Activated T-helper 9 cell treated with anti-CD3 and anti-CD28 coated beads, Interleukin-2, amount 50 U/mL, for 16 hours (primary cell): ENCODE results near the gene TUBGCP6.
A peak's percentile ranks its signal among the peaks of the same experiment; 100 is the strongest.
"Not testable (repeated sequence)": the region's sequence is repeated elsewhere in the genome, so short reads cannot be mapped to it uniquely, and the experiment has no call there.

Experiments used
- DNase-seq: peaks from one replicate; pipeline ENCODE4 v3.0.0-alpha.2; 2020; ENCODE audit warnings: low read depth

TUBGCP6 gene

DNA sequence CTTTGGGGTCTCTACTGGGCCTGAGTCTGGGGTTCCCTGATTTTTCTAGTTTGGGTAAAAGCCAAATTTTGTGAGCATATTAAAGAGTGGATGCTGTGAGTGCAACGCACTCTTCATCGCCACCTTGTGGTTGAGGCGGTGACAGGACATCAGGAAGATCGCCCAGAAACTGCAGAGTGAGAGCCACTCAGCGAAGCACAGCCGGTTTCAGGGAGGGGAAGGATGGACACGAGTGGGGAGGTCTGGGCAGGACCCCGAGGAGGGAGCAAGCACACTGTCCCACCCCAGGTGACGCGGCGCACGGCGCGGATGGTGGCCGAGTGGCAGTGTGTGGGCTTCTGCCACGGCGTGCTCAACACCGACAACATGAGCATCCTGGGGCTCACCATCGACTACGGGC lies 34.9 kb downstream of the TUBGCP6 start:
- peak; percentile 42 for DNase-seq

DNA sequence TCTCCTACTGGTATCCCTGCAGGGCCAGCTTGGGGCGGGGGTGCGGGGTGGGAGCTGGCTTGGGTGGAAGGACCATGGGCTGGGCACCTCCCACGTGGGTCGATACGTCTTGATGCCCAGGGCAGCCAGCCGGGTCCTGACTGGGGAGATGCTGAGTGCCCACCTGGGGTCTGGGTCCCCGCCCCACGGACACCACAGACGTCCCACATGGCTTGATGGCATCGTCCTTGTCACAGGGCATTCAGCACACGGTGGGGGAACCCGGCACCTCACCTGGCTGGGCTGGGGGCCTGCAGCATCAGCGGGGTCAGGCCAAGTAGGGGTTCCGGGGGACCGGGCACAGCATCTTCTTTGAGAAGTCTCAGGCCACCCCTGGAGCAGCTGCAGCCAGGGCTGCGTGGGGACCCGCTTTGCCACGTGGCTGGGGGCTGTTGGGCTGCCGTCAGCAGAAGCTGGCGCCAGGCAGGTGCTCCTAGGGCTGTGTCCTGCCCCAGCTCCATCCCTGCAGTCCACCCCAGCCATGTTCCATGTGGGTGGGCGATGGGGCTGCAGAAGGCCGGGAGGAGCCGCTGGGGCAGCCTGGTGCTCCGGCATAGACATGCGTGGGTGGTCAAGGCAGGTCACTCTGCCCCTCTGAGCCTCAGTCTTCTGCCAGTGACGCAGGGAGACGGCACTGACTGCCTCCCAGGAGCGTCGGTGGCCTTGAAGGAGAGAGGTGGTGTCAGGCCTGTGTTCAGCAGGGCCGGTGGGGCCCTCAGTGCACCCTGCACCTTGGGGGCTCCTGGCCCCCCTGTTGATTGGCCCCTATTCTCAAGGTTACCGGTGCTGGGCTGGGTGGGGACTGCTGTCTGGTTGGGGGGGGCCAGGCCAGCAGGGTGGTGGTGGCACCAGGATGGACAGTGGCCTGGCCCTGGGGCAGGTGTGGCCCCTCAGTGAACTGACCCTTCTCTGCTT lies 35.6 kb downstream of the TUBGCP6 start:
- DNase-seq, result no peak

DNA sequence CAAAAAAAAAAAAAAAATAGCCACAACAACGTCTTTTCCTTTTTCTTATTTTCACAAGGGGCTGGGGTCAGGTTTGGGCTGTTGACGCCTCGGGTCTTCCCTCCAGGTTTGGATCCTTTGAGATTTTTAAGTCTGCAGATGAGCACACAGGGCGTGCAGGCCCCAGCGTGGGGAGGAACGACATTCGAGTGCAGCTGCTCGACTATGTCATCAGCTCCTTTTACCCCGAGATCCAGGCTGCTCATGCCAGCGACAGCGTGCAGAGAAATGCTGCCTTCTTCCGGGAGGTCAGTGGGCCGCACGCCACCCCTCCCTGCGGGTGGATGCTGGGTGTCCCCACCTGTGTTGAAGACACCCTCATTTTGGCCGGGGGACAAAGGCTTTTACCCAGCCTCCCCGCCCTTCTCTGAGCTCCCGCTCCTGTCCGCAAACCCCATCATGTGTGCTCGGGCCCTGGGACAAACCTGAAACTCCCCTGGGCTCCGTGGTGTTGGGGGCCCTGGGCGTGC lies 36.3 kb downstream of the TUBGCP6 start:
- DNase-seq, result no peak

DNA sequence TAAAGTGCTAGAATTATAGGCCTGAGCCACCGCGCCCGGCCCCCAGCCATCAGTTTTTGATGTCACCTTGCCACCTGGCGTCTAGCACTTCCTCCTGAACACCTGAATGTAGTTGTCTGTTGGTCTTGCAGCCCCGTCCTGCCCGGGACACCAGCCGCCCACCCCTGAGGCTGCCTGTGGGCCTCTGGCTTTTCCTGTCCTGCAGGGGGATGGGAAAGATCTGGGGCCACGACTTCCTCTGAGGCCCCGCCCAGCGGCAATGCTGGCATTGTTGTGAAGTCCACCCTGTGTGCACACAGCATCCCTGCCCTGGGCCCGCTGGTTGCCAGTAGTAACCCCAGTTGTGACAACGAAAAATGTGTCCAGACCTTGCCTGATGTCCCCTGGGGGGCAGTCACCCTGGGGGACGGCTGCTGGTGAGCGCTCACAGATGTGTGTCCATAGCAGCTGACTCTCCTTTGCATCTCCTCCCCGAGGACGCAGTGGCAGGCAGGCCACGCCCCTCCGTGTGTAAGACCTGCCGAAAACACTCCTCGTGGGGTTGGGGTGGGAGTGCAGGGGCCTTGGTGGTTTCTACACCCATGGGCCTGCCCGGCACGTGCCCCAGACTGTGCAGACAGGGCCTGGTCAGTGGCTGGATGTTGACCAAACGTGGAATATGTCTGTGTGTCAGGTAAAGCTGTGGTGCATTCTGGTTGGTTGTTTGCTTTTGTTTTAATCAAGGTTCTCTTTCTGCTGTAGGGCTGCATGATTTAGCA lies 37.3 kb downstream of the TUBGCP6 start:
- no peak for DNase-seq

DNA sequence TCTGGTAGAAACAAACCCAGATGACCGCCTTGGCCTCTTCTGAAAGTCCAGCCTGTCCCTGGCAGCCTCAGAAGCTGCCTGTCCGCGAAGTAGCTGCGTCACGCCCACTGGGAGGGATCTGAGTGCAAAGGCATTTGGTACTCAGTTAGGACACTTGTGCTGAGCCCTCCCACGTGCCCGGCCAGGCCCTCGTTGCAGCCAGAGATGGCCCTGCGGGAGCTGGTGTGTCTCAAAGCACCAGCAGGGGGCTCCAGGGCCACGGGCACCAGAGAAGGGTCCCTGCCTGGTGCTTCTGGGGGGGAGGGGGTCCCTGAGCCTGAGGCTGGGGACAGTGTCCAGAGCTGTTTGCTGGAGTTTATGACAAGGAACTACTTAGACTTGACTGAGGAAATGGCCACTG lies 38.2 kb downstream of the TUBGCP6 start:
- DNase-seq, result no peak

DNA sequence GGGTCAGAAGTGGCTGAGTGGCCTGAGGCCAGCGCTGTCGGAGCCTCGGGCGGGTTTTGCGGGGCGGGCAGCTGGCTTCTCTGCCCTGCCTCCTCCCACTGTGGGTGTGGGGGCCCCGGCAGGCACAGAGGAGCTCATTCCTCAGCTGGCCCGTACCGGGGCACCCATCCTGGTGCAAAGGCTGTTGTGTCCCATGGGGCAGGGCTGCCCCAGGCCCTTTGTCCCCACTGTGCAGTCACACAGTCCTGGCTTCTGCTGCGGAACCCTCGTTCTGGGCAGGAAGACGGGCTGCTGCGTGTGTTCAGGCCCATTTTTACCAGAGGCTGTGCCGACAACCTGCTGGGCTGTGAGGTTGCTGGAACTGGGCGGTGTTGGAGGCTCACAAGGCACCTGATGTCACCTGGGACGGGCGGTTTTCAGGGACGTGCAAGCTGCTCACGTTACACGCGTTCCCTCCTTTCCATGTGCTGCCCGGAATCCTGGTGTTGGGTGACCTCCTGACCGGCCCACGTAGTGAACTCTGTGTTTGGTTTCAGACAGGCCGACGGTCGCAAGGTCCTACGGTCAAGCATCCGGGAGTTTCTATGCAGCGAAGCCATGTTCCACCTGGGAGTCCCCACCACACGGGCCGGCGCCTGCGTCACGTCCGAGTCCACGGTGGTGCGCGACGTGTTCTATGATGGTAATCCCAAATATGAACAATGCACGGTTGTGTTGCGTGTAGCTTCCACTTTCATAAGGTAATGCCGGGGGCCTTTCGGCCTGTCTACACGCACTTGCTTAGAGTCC lies 38.8 kb downstream of the TUBGCP6 start:
- no peak for DNase-seq

DNA sequence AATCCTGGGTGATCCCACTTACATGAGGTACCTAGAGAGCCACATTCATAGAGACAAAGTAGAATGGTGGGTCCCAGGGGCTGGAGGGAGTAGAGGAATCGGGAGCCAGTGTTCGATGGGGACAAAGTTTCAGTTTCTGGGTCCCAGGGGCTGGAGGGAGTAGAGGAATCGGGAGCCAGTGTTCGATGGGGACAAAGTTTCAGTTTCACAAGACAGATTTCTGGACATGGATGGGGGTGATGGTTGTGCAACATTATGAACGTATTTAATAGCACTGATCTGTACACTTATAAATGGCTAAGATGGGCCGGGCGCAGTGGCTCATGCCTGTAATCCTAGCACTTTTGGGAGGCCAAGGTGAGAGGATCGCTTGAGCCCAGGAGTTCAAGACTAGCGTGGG lies 39.8 kb downstream of the TUBGCP6 start:
- DNase-seq, result not testable (repeated sequence)

DNA sequence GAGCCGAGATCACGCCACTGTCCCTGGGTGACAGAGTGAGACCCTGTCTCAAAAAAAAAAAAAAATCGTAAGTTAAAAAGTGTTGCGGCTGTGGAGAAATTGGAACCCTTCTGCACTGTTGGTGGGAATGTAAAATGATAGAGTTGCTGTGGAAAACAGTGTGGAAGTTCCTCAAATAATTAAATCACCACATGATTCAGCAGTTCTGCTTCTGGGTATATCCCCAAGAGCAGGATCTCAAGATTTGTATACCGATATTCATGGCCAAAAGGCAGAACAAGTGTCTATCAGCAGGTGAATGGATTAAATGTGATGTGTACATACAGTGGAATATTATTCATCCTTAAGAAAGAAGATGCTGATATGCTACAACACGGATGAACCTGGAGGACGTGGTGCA lies 40.3 kb downstream of the TUBGCP6 start:
- DNase-seq, result no peak

DNA sequence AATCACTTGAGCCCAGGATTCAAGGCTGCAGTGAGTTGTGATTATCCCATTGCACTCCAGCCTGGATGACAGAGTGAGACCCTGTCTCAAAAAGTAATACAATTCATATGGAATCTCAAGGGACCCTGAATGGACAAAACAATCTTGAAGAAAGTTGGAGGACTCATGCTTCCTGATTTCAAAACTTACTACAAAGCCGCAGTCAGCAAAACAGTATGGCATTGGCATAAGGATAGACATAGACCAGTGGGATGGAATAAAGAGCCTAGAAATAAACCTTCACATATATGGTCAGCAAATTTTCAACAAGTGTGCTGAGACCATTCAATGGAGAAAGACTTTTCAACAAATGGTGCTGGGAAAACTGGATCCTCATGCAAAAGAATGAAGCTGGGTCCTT lies 41.5 kb downstream of the TUBGCP6 start:
- DNase-seq, result no peak

DNA sequence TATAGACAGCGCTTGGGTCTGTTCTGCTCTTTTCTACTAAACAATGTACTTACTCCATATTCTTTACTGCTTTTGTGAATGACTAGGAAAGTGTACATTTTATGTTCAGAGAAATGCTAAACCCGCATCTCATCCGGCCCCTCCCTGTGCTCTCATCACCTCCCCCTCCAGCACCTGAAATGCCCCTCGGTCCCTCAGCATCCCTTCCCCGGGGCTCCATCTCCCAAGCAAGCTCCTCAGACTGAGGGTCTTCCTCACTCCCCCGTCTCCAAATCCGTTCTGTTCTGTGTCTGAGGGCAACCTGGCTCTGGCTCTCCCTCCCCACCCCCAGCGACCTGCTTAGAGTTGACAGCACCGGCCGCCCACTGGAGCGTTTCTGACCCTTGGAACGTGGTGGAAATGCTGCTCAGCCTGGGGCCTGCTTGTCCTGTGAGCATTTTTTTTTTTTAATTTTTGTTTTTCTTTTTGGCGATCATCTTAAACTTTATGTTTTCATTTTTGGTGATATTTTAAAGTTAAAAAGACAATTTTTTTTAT lies 42.6 kb downstream of the TUBGCP6 start:
- DNase-seq, result no peak

DNA sequence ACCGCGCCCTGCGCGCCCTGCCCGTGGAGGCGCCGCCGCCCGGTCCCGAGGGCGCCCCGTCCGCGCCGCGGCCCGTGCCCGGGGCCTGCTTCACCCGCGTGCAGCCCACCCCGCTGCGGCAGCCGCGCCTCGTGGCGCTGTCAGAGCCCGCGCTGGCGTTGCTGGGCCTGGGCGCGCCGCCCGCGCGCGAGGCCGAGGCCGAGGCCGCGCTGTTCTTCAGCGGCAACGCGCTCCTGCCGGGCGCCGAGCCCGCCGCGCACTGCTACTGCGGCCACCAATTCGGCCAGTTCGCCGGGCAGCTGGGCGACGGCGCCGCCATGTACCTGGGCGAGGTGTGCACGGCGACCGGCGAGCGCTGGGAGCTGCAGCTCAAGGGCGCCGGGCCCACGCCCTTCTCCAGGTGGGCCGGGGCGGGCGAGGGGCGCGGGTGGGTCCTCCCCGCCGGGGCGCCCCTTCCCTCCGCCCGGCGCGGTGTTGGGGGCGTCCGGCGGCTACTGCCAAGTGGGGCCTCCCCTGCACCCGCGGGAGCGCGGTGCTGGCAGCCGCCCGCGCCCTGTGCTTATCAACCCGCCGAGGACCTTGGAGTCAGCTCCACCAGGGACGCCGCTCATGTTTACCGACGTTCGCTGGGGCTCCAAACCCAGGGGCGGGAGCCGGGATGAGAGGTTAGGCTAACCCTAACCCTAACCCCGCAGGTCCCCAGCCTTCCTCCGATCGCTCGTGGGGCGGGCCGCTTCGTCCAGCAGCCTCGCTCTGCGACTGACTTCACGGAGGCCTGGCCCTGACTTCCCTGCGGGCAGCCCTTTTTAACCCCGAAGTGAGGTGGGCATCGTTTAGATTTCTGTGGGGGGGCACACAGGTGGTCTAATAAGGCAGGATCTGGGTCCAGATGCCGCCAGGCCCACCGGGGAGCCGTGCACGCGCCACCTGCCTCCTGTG lies 43.4 kb downstream of the TUBGCP6 start:
- no peak for DNase-seq

DNA sequence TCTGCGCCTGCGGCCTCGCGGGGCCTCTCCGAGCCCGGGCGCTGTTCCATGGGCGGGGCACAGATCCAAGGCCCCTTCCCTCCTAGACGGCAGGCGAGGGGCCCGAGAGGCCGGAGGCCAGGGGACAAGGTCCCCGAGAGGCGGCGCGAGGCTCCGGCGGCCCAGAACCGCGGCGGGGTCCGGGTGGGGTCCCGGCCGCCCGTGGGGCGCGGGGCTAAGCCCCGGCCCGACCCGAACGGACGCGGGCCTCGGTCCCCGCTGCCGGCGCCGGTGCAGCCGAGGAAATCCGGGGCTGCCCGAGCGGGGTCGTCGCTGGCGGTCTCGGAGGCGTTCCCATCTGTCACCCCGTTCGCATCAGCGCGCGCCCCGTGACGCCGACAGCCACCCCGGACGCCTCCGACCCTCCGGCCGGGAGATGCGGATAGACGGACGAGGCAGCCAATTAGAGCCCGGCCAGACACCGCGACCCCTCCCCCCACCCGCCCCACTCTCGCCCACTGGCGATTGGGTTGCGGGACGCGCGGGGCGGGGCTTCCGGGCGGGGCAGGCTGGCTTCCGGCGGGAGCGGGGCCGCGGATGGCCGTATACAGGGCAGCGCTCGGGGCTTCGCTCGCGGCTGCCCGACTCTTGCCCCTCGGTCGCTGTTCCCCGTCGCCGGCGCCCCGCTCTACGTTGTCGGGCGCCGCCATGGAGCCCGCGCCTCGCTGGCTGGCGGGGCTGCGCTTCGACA lies 44.2 kb downstream of the TUBGCP6 start, which contains the start of gene SELENOO:
SELENOO (plus strand) TSS at position 551 of the 730 bp plus-strand sequence; CDS start at position 577, 26 bp downstream.
- peak; percentile 85 for DNase-seq

DNA sequence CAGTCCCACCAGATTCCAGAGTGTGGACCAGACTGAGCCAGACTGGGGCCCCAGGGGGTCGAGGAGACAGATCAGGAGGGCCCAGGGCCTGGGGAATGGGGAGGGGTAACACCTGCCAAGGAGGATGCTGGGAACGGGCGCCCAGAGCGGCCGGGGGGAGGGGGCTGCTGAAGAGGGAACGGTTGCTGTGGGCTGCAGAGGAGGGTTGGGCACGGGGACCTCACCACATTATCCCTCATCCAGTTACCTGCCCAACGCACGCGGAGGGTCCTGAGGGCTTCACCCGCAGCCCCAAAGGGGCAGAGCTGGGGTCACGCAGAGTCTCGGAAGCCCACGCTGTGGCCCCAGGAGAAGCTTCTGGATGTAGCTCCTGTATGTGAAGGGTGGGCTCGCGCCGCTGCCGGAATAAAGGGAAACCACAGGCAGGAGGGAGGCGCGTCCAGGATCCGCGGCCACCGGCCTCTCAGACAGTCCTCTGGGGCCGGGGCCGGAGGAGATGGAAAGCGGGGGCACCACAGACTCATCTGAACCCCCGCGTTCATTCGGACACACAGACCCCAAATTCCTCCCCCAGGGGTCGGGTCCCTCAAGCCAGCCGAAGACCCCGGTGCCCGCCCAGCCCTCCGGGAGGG lies 44.9 kb downstream of the TUBGCP6 start:
- DNase-seq, result no peak

DNA sequence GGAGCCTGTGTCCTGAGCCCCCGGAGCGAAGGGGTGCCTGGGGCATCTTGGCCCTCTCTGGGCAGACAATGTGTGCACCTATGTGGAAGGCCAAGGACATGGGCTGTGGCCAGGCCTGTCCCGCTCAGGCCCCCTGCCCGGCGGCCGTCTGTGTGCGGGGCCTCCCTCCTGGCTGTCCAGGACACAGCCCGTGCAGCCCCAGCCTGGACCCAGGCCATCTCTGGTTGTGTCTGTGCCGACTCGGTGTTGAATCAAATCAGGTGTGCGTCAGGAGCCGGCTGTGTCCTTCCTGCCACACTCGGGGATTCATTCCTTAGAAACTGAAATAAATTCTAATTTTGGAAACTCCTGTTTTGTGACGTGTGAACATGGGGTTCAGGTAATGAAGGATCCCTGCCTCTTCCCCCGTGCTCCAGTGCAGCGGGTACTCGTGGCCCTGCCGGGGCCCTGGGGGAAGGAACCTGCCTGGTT lies 45.5 kb downstream of the TUBGCP6 start:
- DNase-seq, result no peak

DNA sequence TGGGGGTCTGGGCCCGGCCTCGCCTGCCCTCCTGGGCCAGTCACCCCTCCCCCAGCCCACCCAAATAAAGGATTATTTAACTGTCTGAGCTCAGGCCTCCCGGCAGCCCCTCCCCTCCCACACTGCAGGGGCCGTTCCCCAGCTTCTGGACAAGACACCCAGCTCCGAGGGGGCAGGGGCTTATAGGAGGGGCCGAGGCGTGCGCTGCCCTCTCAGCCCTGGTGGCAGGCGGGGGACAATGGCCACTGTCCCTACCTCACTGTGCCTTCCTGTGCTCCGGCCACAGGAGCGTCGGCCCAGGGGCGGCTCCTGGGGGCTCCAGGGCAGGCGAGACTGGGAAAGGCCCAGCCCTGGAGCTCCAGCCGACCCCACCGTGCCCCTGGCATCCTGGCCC lies 46.2 kb downstream of the TUBGCP6 start:
- DNase-seq, result no peak

DNA sequence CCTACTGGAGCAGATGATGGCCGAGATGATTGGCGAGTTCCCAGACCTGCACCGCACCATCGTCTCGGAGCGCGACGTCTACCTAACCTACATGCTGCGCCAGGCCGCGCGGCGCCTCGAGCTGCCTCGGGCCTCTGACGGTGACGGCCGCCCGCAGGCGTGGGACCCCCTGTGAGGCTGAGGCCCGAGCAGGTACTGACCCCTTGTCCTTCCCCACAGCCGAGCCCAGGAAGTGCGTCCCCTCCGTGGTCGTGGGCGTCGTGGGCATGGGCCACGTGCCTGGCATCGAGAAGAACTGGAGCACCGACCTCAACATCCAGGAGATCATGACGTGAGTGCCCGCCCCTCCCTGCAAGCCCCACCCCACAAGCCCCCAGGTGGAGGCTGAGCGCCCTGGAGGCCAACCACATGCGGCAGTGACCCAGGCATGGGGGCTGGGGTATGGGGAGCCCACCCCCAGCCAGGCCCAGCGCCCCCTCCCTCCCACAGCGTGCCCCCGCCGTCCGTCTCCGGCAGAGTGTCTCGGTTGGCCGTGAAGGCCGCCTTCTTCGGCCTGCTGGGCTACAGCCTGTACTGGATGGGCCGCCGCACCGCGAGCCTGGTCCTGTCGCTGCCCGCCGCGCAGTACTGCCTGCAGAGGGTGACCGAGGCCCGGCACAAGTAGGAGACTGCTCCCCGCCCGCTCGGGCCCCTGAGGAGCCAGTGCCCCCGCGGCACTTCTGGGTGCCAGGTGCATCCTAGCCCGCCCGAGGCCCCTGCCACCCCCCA lies 46.8 kb downstream of the TUBGCP6 start:
- DNase-seq, result no peak

DNA sequence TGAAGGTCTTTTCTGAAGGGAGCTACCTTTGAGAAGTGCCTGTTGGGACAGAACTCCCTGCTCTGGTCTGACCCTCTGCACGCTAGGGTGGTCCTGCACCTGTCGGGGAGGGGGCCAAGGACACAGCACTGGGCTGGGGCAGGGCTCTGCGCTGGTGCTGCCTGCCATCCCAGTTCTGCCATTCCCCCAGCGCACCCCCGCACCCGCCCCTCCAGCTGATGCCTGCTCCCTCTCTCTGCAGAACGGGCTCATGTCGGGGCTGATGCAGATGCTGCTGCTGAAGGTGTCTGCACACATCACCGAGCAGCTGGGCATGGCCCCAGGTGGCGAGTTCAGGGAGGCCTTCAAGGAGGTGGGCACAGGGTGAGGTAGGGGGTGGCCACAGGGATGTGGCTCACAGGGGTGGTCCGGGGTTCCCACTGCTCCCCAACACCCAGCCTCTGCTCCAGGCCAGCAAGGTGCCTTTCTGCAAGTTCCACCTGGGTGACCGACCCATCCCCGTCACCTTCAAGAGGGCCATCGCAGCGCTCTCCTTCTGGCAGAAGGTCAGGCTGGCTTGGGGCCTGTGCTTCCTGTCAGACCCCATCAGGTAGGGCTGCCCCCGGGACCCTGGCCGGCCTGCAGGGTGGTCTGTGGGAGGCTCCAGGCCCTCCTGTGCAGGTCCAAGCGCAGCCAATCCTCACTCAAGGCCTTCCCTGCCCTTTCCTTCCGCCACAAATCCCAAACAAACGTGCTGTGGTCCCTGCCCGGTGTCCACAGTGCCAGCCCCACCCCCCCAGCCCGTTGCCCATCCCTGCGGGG lies 47.6 kb downstream of the TUBGCP6 start:
- DNase-seq, result no peak

DNA sequence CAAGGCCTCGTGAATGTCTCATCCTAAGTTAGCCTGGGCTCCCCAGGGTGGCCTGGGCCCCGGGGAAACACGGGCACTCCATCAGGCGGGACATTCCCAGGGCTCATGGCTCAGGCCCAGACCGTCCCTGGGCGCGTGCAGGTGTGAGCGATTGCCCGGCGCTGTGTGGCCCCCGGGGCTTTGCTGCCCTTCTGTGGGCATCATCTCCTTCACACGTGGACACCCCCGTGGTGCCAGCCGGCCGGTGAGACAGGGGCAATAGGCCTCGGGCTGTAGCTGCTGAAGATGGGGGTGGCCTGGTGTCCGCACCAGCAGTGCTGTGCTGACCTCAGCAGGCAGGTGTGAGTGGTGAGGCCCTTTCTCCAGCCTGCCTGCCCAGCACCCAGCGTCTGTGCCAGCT lies 48.6 kb downstream of the TUBGCP6 start:
- no peak for DNase-seq
